ENCODE measurements around the gene APOBEC3C.
"Not testable (repeated sequence)": the region's sequence is repeated elsewhere in the genome, so short reads cannot be mapped to it uniquely, and the experiment has no call there.

Gene APOBEC3C

GRCh38 chr22:39027717-39028116, 13.7 kb downstream of the APOBEC3C start:
- H3K4me3 ChIP-seq (ENCODE audit: control insufficient read depth, low read depth, low read length): no peak overlapping the region
- no peak for TF ChIP-seq CTCF (IDR thresholded peaks at IDR 0.05; ENCODE audit: control insufficient read depth, insufficient read depth, low read depth, low read length, missing control alignments)
- no peak for DNase-seq (ENCODE audit: low read depth)

- no peak for TF ChIP-seq CTCF (IDR thresholded peaks at IDR 0.05; ENCODE audit: control insufficient read depth, insufficient read depth, low read depth, low read length, missing control alignments)
- no peak overlapping the region for H3K4me3 ChIP-seq (ENCODE audit: control insufficient read depth, low read depth, low read length)
- DNase-seq (ENCODE audit: low read depth): no peak
Observed at GRCh38 chr22:39028281-39028680, 14.2 kb downstream of the APOBEC3C start.

GRCh38 chr22:39029227-39029626, 15.2 kb downstream of the APOBEC3C start:
- H3K4me3 ChIP-seq (ENCODE audit: control insufficient read depth, low read depth, low read length): no peak overlapping the region
- no peak for TF ChIP-seq CTCF (IDR thresholded peaks at IDR 0.05; ENCODE audit: control insufficient read depth, insufficient read depth, low read depth, low read length, missing control alignments)
- DNase-seq (ENCODE audit: low read depth): no peak

DNA sequence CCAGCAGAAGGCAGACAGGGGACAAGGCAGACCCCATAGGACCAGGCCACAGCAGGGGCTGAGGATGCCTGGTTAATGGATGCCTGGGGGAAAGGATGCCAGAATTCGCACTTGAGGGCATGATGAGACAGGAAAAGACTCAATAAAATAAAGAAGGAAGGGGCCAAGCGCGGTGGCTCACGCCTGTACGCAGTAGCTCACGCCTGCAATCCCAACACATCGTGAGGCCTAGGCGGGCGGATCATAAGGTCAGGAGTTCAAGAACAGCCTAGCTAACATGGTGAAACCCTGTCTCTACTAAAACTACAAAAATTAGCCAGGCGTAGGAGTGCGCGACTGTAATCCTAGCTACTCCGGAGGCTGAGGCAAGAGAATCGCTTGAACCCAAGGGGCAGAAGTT, 16.6 kb downstream of the APOBEC3C start:
- no peak for DNase-seq (ENCODE audit: low read depth)
- no peak for TF ChIP-seq CTCF (IDR thresholded peaks at IDR 0.05; ENCODE audit: control insufficient read depth, insufficient read depth, low read depth, low read length, missing control alignments)
- no peak overlapping the region for H3K4me3 ChIP-seq (ENCODE audit: control insufficient read depth, low read depth, low read length)

GRCh38 chr22:39031434-39032295, 17.6 kb downstream of the APOBEC3C start:
- not testable (repeated sequence) for DNase-seq (ENCODE audit: low read depth)

DNA sequence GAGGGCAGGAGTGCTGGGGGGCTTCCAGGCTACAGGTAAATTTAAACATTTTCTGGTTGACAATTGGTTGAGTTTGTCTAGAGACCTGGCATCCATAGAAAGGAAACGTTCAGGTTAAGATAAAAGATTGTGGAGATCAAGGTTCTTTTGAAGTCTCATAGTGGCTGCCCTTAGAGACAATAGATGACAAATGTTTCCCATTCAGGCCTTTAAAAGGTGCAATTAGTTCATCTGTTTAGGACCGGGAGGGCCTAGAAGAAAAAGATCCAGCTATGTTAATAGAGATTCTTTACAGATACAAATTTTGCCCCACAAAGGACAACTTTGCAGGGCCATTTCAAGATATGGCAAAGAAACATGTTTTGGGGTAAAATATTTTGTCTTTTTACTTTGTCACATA, 23.0 kb downstream of the APOBEC3C start:
- not testable (repeated sequence) for DNase-seq (ENCODE audit: low read depth); H3K4me3 ChIP-seq (ENCODE audit: control insufficient read depth, low read depth, low read length)

More at GRCh38 chr22:39031434-39032295, 17.6 kb downstream of the APOBEC3C start:
- not testable (repeated sequence) for H3K4me3 ChIP-seq (ENCODE audit: control insufficient read depth, low read depth, low read length)

DNA sequence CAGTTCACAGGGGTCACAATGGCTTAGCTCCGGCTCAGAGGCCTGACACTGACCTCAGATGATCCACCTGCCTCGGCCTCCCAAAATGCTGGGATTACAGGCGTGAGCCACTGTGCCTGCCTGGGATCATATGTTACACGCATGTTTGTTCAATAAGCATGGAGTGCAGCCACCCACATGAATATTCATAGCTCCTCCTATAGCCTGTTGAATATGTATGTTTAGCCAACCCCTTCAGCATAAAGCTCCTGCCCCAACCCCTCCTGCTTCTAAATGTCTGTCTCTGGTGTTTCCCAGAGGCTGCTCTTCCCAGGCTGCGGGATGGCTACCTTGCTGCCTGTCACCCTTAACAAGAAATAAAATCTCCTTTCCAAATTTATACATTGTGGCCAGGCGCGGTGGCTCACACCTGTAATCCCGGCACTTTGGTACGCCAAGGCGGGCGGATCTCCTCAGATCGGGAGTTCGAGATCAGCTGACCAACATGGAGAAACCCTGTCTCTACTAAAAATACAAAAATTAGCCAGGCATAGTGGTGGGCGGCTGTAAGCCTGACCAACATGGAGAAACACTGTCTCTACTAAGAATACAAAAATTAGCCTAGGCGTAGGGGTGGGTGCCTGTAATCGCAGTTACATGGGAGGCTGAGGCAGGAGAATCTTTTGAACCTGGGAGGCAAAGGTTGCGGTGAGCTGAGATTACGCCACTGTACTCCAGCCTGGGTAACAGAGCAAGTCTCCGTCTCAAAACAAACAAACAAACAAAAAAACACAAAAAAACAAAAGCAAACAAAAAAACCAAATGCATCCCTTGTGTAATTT, 25.5 kb downstream of the APOBEC3C start:
- TF ChIP-seq CTCF (IDR thresholded peaks at IDR 0.05; ENCODE audit: control insufficient read depth, insufficient read depth, low read depth, low read length, missing control alignments): no peak
- no peak for DNase-seq (ENCODE audit: low read depth)
- no peak overlapping the region for H3K4me3 ChIP-seq (ENCODE audit: control insufficient read depth, low read depth, low read length)

- DNase-seq (ENCODE audit: low read depth): not testable (repeated sequence)
- H3K4me3 ChIP-seq (ENCODE audit: control insufficient read depth, low read depth, low read length): peak overlapping the region; percentile 73
Observed at GRCh38 chr22:39040155-39040537, 26.1 kb downstream of the APOBEC3C start.

DNA sequence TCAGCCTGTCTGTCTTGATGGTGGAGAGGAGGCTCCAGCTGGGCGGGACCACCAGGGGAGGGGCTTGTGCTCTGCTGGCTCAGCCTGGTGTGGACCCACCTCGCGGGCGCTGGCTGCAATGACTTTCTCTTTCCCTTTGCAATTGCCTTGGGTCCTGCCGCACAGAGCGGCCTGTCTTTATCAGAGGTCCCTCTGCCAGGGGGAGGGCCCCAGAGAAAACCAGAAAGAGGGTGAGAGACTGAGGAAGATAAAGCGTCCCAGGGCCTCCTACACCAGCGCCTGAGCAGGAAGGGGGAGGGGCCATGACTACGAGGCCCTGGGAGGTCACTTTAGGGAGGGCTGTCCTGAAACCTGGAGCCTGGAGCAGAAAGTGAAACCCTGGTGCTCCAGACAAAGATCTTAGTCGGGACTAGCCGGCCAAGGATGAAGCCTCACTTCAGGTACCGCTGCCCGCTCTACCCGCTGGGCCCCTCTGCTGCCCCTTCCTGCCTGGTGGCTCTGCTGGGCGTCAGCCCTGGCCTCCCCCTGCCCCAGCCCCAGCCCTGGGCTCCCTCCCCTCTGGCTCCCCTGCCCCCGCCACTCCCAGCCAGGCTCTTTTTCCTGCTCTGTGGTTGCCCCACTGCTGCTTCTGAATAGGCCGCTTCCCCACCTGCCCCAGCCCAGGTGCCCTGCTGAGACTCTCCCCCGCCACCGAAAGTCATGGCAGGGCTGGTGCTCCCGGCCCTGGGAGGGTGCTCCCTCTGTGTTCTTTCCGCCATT, 26.7 kb downstream of the APOBEC3C start, which contains the start of gene APOBEC3F:
TSS of gene APOBEC3F (plus strand) at position 327 of the 759 bp plus-strand sequence. CDS start at position 424, 97 bp downstream.
- H3K4me3 ChIP-seq (ENCODE audit: control insufficient read depth, low read depth, low read length): peak within 1 kb of the TSS; percentile 73
- DNase-seq (ENCODE audit: low read depth): not testable (repeated sequence)
